DND-41 (cell line): ENCODE measurements around the gene CYP26C1.

ENCODE experiments used
- ATAC-seq: fragments of 200-7000 bp; cut with Tn5 transposase; 3 replicates; pipeline ENCODE4 v1.9.1; 2021; ENCODE audit warnings: low read depth; ENCODE audit not compliant: insufficient read depth
- DNase-seq: peaks from one replicate; pipeline ENCODE4 v3.0.0-alpha.2; 2020
- H2AFZ ChIP-seq: 2 replicates; pipeline ENCODE4 v1.6.0; 2012; ENCODE audit warnings: low read depth, low read length
- H3K27ac ChIP-seq: 2 replicates; pipeline ENCODE4 v1.5.1; 2012; ENCODE audit warnings: low read length, inconsistent platforms
- H3K27me3 ChIP-seq: fragments of 200-600 bp; sonication (generic); 2 replicates; pipeline ENCODE4 v1.6.0; 2012; ENCODE audit warnings: low read length, mild to moderate bottlenecking, inconsistent platforms; ENCODE audit not compliant: insufficient read depth, poor library complexity
- H3K36me3 ChIP-seq: 2 replicates; pipeline ENCODE4 v1.5.1; 2012; ENCODE audit warnings: low read length, inconsistent platforms; ENCODE audit not compliant: insufficient read depth
- H3K4me1 ChIP-seq: 2 replicates; pipeline ENCODE4 v1.5.1; 2012; ENCODE audit warnings: mild to moderate bottlenecking, low read length; ENCODE audit not compliant: insufficient read depth
- H3K4me2 ChIP-seq: 2 replicates; pipeline ENCODE4 v1.6.0; 2012; ENCODE audit warnings: mild to moderate bottlenecking, moderate library complexity, low read length, inconsistent platforms; ENCODE audit not compliant: insufficient read depth
- H3K4me3 ChIP-seq, 2 experiments: fragments of 200-600 bp in 1 of 2; shearing (Covaris generic) in 1 of 2; 2 replicates each; pipeline ENCODE4 v1.5.1; 2012 to 2016; ENCODE audit warnings: inconsistent platforms in 2 of 2, low read length in 2 of 2, mild to moderate bottlenecking in 2 of 2, low read depth in 1 of 2, moderate library complexity in 1 of 2
- H3K79me2 ChIP-seq: 2 replicates; pipeline ENCODE4 v1.6.0; 2012; ENCODE audit warnings: low read length, inconsistent platforms; ENCODE audit not compliant: insufficient read depth
- H3K9ac ChIP-seq: 2 replicates; pipeline ENCODE4 v1.6.0; 2012; ENCODE audit warnings: low read depth, mild to moderate bottlenecking, inconsistent platforms, low read length, moderate library complexity
- H3K9me3 ChIP-seq: 2 replicates; pipeline ENCODE4 v1.5.1; 2012; ENCODE audit warnings: low read length, moderate library complexity, mild to moderate bottlenecking, inconsistent platforms; ENCODE audit not compliant: insufficient read depth, severe bottlenecking
- H4K20me1 ChIP-seq: 2 replicates; pipeline ENCODE4 v1.6.0; 2012; ENCODE audit warnings: low read length; ENCODE audit not compliant: insufficient read depth
- EZH2 ChIP-seq: IDR thresholded peaks from 3 replicates; pipeline ENCODE4 v1.6.1; 2012; ENCODE audit warnings: borderline replicate concordance, low read depth, mild to moderate bottlenecking, moderate library complexity, low read length, inconsistent platforms; ENCODE audit not compliant: severe bottlenecking
- TF ChIP-seq, protein P1 (sequence below): IDR thresholded peaks from 2 replicates; pipeline ENCODE4 v1.5.1; 2012; ENCODE audit warnings: borderline replicate concordance, low read length, moderate library complexity, mild to moderate bottlenecking; ENCODE audit not compliant: poor library complexity, severe bottlenecking; ENCODE audit errors: extremely low read depth

Gene CYP26C1

DNA sequence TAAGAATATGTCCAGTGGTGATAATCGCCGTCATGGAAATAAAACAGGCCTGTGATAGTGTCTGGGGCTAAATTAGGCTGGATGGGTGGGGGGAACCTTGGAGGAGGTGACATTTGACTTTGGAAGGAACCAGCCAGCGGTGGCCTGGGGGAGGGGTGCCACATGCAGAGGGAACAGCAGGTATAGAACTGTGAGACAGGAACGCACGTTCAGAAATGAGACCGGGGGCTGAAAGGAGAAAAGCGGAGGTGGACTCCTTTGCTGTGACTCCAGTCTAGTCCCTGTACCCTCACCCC is 10.5 kb downstream of the CYP26C1 start:
- H3K36me3 ChIP-seq: no peaks in the 10 kb centered on the region
- H3K4me2 ChIP-seq: no peak overlapping the region
- H3K27ac ChIP-seq: no peak overlapping the region
- H3K4me1 ChIP-seq: no peaks in the 10 kb centered on the region
- no peak overlapping the region for H3K4me3 ChIP-seq
- no peaks in the 10 kb centered on the region for H4K20me1 ChIP-seq
- no peak for TF ChIP-seq EZH2
- TF ChIP-seq, protein P1, sequence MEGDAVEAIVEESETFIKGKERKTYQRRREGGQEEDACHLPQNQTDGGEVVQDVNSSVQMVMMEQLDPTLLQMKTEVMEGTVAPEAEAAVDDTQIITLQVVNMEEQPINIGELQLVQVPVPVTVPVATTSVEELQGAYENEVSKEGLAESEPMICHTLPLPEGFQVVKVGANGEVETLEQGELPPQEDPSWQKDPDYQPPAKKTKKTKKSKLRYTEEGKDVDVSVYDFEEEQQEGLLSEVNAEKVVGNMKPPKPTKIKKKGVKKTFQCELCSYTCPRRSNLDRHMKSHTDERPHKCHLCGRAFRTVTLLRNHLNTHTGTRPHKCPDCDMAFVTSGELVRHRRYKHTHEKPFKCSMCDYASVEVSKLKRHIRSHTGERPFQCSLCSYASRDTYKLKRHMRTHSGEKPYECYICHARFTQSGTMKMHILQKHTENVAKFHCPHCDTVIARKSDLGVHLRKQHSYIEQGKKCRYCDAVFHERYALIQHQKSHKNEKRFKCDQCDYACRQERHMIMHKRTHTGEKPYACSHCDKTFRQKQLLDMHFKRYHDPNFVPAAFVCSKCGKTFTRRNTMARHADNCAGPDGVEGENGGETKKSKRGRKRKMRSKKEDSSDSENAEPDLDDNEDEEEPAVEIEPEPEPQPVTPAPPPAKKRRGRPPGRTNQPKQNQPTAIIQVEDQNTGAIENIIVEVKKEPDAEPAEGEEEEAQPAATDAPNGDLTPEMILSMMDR: no peak
- no peak overlapping the region for H3K9ac ChIP-seq
- no peaks in the 10 kb centered on the region for H3K79me2 ChIP-seq
- ATAC-seq (no peak), DNase-seq (no peak)
- no peak overlapping the region for H2AFZ ChIP-seq
- H3K27me3 ChIP-seq: peaks cover 8% of the 10 kb centered on the region
- no peaks in the 10 kb centered on the region for H3K9me3 ChIP-seq

GRCh38 chr10:93071674-93072224 is 11.2 kb downstream of the CYP26C1 start:
- no peaks in the 10 kb centered on the region for H3K9me3 ChIP-seq
- H3K9ac ChIP-seq: no peak overlapping the region
- H3K4me2 ChIP-seq: no peak overlapping the region
- no peaks in the 10 kb centered on the region for H3K36me3 ChIP-seq
- DNase-seq (no peak), ATAC-seq (no peak)
- TF ChIP-seq EZH2: no peak
- TF ChIP-seq, protein P1: no peak
- no peaks in the 10 kb centered on the region for H3K4me1 ChIP-seq
- no peak overlapping the region for H3K4me3 ChIP-seq
- no peaks in the 10 kb centered on the region for H3K79me2 ChIP-seq
- H3K27ac ChIP-seq: no peak overlapping the region
- H4K20me1 ChIP-seq: no peaks in the 10 kb centered on the region
- no peak overlapping the region for H2AFZ ChIP-seq
- peaks cover 8% of the 10 kb centered on the region for H3K27me3 ChIP-seq

GRCh38 chr10:93072225-93072712 is 11.7 kb downstream of the CYP26C1 start:
- Histone ChIP-seq H3K9me3 (no peaks in the 10 kb centered on the region), H3K36me3 (no peaks in the 10 kb centered on the region), H3K4me1 (no peaks in the 10 kb centered on the region), H3K4me3 (no peak overlapping the region), H3K27me3 (peaks cover 8% of the 10 kb centered on the region), H2AFZ (no peak overlapping the region), H3K4me2 (no peak overlapping the region), H3K27ac (no peak overlapping the region), H3K9ac (no peak overlapping the region), H4K20me1 (no peaks in the 10 kb centered on the region), H3K79me2 (no peaks in the 10 kb centered on the region)
- DNase-seq (no peak), ATAC-seq (no peak)
- TF ChIP-seq EZH2: no peak
- TF ChIP-seq, protein P1: no peak
